22Rv1 (cell line): ENCODE measurements around the gene ALAS1.

Experiments used
- ZFX ChIP-seq: fragments of 450-650 bp; IDR thresholded peaks from 2 replicates; pipeline ENCODE4 v1.6.1; 2017; ENCODE audit warnings: antibody characterized with exemption, borderline replicate concordance
- TF ChIP-seq, protein P1 (sequence below): fragments of 450-650 bp; IDR thresholded peaks from 2 replicates; pipeline ENCODE4 v1.5.1; 2017; ENCODE audit warnings: mild to moderate bottlenecking

DNA sequence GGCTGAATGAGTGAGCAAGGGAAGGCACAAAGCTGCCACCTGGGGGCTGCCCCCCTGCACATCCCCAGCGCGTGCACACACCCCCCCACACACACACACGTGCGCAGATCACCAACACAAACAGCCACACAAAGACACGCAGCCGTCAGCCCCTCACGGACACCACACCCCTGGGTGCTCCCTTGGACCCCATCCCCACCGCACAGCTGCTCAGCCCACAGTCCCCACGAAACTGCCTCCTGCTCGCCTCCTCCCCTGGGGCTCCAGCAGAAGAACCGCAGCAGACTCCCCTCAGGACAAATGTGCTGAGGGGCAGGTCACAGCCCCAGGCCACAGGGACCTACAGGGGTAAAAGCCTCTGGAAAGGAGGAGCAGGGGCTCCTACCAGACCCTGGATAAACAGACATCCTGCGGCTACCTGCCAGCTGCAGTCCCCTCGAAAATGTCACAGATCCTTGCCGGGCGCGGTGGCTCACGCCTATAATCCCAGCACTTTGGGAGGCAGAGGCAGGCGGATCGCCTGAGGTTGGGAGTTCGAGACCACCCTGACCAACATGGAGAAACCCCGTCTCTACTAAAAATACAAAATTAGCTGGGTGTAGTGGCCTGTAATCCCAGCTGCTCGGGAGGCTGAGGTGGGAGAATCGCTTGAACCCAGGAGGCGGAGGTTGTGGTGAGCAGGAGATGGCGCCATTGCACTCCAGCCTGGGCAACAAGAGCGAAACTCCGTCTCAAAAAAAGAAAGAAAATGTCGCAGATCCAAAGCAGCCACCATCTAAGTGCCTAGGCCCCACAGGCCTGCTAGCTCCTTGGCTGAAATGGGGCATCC, 34.5 kb downstream of the ALAS1 start:
- TF ChIP-seq, protein P1, sequence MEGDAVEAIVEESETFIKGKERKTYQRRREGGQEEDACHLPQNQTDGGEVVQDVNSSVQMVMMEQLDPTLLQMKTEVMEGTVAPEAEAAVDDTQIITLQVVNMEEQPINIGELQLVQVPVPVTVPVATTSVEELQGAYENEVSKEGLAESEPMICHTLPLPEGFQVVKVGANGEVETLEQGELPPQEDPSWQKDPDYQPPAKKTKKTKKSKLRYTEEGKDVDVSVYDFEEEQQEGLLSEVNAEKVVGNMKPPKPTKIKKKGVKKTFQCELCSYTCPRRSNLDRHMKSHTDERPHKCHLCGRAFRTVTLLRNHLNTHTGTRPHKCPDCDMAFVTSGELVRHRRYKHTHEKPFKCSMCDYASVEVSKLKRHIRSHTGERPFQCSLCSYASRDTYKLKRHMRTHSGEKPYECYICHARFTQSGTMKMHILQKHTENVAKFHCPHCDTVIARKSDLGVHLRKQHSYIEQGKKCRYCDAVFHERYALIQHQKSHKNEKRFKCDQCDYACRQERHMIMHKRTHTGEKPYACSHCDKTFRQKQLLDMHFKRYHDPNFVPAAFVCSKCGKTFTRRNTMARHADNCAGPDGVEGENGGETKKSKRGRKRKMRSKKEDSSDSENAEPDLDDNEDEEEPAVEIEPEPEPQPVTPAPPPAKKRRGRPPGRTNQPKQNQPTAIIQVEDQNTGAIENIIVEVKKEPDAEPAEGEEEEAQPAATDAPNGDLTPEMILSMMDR, result peak; percentile 57
- TF ChIP-seq ZFX, result no peak
